Endothelial cell of umbilical vein (primary cell): Measurements from ENCODE around the gene MAP1LC3C. TPM values are rescaled to one million over a fixed set of nuclear protein-coding genes. Genes with fewer than 3 reads are reported as not detected.

Experiments
- BruUV-seq: library from RNA; stranded (reverse); fragments of 400-500 nt; replicated peaks from 2 replicates; lab custom pipeline; 2021; lab: Mats Ljungman, UMichigan
- CTCF ChIA-PET: fragments of 300-600, 350-600 bp; sonication (Branson Sonifier 250); formaldehyde crosslinking; loops from one replicate; lab custom pipeline; 2021; ENCODE audit warnings: antibody characterized with exemption, inconsistent platforms; lab: Charles Lee
- POLR2A ChIA-PET: fragments of 300-600, 350-600 bp; sonication (Branson Sonifier 250); formaldehyde crosslinking; loops from one replicate; lab custom pipeline; 2021; ENCODE audit warnings: antibody characterized with exemption, inconsistent platforms; lab: Charles Lee
- DNase-seq: peaks from one replicate; pipeline ENCODE4 v3.0.0-alpha.2; 2011; ENCODE audit warnings: low read depth, low spot score
- FAIRE-seq: peaks from 2 replicates; lab custom pipeline; 2011; peaks lifted over from hg19 to GRCh38; lab: Jason Lieb, UNC
- H2AFZ ChIP-seq: 2 replicates; pipeline ENCODE4 v1.6.0; 2012; ENCODE audit warnings: low read depth, low read length, control low read depth, inconsistent platforms
- H3K27ac ChIP-seq: 2 replicates; pipeline ENCODE4 v1.5.1; 2011; ENCODE audit warnings: low read depth, mild to moderate bottlenecking, control low read depth, low read length, moderate library complexity; ENCODE audit not compliant: insufficient read depth
- H3K27me3 ChIP-seq, 2 experiments: 2 replicates each; pipeline versions ENCODE4 v1.6.0 to v1.6.1; 2011; ENCODE audit warnings: low read length in 2 of 2, mixed read lengths in 1 of 2; ENCODE audit not compliant: control insufficient read depth in 2 of 2, insufficient read depth in 2 of 2
- H3K36me3 ChIP-seq, 2 experiments: 2 replicates in 1 of 2; 3 replicates in 1 of 2; pipeline ENCODE4 v1.5.1; 2011; ENCODE audit warnings: low read length in 2 of 2, mild to moderate bottlenecking in 1 of 2, moderate library complexity in 1 of 2; ENCODE audit not compliant: control insufficient read depth in 2 of 2, insufficient read depth in 2 of 2; ENCODE audit errors: extremely low read depth in 1 of 2
- H3K4me1 ChIP-seq: 3 replicates; pipeline ENCODE4 v1.5.1; 2011; ENCODE audit warnings: mild to moderate bottlenecking, low read length; ENCODE audit not compliant: control insufficient read depth, insufficient read depth; ENCODE audit errors: extremely low read depth
- H3K4me2 ChIP-seq: 2 replicates; pipeline ENCODE4 v1.6.1; 2011; ENCODE audit warnings: low read length, control low read depth, mixed read lengths; ENCODE audit not compliant: insufficient read depth
- H3K4me3 ChIP-seq, 3 experiments: fragments of 200-600 bp in 1 of 3; sonication (generic), shearing (Covaris generic) in 1 of 3; replicated peaks in 1 of 3; 2 replicates each; pipeline ENCODE4 v1.5.1; 2011 to 2016; ENCODE audit warnings: control low read depth in 3 of 3, low read length in 3 of 3, mild to moderate bottlenecking in 2 of 3, inconsistent platforms in 1 of 3, low read depth in 1 of 3, moderate library complexity in 1 of 3; ENCODE audit not compliant: insufficient read depth in 1 of 3
- H3K79me2 ChIP-seq: 2 replicates; pipeline ENCODE4 v1.6.0; 2012; ENCODE audit warnings: low read length, inconsistent platforms; ENCODE audit not compliant: control insufficient read depth, insufficient read depth
- H3K9ac ChIP-seq: replicated peaks from 2 replicates; pipeline ENCODE3; 2011; ENCODE audit warnings: low read length, control low read depth; ENCODE audit not compliant: insufficient read depth; ENCODE audit errors: extremely low read depth
- H3K9me1 ChIP-seq: replicated peaks from 3 replicates; pipeline ENCODE4 v1.6.0; 2011; ENCODE audit warnings: mild to moderate bottlenecking, low read length; ENCODE audit not compliant: control insufficient read depth, insufficient read depth; ENCODE audit errors: extremely low read depth
- H3K9me3 ChIP-seq: replicated peaks from 2 replicates; pipeline ENCODE4 v1.5.1; 2012; ENCODE audit warnings: low read length, inconsistent platforms; ENCODE audit not compliant: control insufficient read depth, insufficient read depth
- H4K20me1 ChIP-seq: replicated peaks from 2 replicates; pipeline ENCODE3; 2011; ENCODE audit warnings: mild to moderate bottlenecking, low read length; ENCODE audit not compliant: control insufficient read depth, insufficient read depth; ENCODE audit errors: extremely low read depth
- EZH2 ChIP-seq: IDR thresholded peaks from 2 replicates; pipeline ENCODE4 v1.6.1; 2012; ENCODE audit warnings: borderline replicate concordance, low read depth, mild to moderate bottlenecking, moderate library complexity, low read length, inconsistent platforms; ENCODE audit not compliant: severe bottlenecking
- FOS ChIP-seq: IDR thresholded peaks from 2 replicates; pipeline ENCODE4 v1.6.1; 2011; ENCODE audit warnings: mild to moderate bottlenecking, low read length, moderate library complexity, borderline replicate concordance; ENCODE audit not compliant: insufficient read depth
- GATA2 ChIP-seq: IDR thresholded peaks from 2 replicates; pipeline ENCODE4 v1.7.0; 2011; ENCODE audit warnings: low read depth, mild to moderate bottlenecking, moderate library complexity, mixed read lengths, low read length; ENCODE audit not compliant: insufficient read length, insufficient read depth
- JUN ChIP-seq: IDR thresholded peaks from 2 replicates; pipeline ENCODE4 v1.6.1; 2011; ENCODE audit warnings: borderline replicate concordance, low read depth; ENCODE audit not compliant: insufficient read length, insufficient read depth
- MYC ChIP-seq: IDR thresholded peaks from one replicate; pipeline ENCODE4 v1.6.1; 2011; ENCODE audit warnings: mild to moderate bottlenecking, low read depth, low read length
- POLR2A ChIP-seq: IDR thresholded peaks from 2 replicates; pipeline ENCODE4 v1.6.1; 2012; ENCODE audit warnings: low read depth, mild to moderate bottlenecking, control low read depth, low read length
- POLR2AphosphoS5 ChIP-seq: IDR thresholded peaks from 2 replicates; pipeline ENCODE4 v1.6.1; 2012; ENCODE audit warnings: low read depth, mild to moderate bottlenecking, control low read depth, low read length, moderate library complexity; ENCODE audit not compliant: insufficient read depth
- dilution Hi-C: fragments of 300-500 bp; cut with MboI; formaldehyde crosslinking; loops from one replicate; pipeline ENCODE4 v1.15.0; 2019; ENCODE audit warnings: low sequenced_read_pairs; ENCODE audit not compliant: extremely low pct_ligation_motif_present
- intact Hi-C: fragments of 100-400 bp; cut with micrococcal nuclease; formaldehyde crosslinking; loops from one replicate; pipeline ENCODE4 v1.10.0; 2022
- polyA plus RNA-seq, 4 experiments: library from polyadenylated mRNA; depleted of rRNA in 3 of 4; stranded (reverse) in 3 of 4; unstranded in 1 of 4; fragments of >200 nt; gene quantifications; 2 replicates each; pipeline versions ENCODE4 v1.2.1 to v1.2.3, GENCODE V29; 2011 to 2012; ENCODE audit warnings: missing spikeins in 1 of 4
- total RNA-seq: library from RNA; stranded (reverse); gene quantifications from 2 replicates; pipeline ENCODE4 v1.2.3, GENCODE V29; 2021
- TF ChIP-seq, protein P1 (sequence below): IDR thresholded peaks from 2 replicates; pipeline ENCODE4 v1.6.1; 2011; ENCODE audit not compliant: insufficient read depth, insufficient read length
- TF ChIP-seq, protein P2 (sequence below), 2 donors: IDR thresholded peaks; 1 replicate in 1 of 2; 2 replicates in 1 of 2; pipeline ENCODE4 v1.5.1; 2011; ENCODE audit warnings: low read length in 2 of 2, mild to moderate bottlenecking in 2 of 2, moderate library complexity in 2 of 2, control low read depth in 1 of 2, inconsistent platforms in 1 of 2, low read depth in 1 of 2; ENCODE audit not compliant: insufficient read depth in 1 of 2; ENCODE audit errors: extremely low read depth in 1 of 2

Gene MAP1LC3C
- total and polyA plus RNA-seq, 2 donors (not counting 3 experiments of a cell fraction or from before 2014, with no cell fraction given), result not detected

DNA sequence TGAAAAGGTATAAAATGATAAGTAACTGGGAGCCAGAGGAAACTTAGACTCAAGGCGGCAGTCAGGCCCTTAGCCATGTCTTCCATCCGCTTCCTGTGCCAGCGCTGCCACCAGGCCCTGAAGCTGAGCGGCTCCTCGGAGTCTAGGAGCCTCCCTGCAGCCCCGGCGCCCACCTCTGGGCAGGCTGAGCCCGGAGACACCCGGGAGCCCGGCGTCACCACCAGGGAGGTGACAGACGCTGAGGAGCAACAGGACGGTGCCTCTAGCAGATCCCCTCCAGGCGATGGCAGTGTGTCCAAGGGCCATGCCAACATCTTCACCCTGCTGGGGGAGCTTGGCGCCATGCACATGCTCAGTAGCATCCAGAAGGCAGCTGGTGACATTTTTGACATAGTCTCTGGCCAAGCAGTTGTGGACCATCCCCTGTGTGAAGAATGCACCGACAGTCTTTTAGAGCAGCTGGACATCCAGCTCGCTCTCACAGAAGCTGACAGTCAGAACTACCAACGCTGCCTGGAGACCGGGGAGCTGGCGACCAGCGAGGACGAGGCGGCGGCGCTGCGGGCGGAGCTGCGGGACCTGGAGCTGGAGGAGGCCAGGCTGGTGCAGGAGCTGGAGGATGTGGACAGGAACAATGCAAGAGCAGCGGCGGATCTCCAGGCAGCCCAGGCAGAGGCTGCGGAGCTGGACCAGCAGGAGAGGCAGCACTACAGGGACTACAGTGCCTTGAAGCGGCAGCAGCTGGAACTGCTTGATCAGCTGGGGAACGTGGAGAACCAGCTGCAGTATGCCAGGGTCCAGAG lies 41.0 kb downstream of the MAP1LC3C start, which contains the start of gene BECN2:
TSS of gene BECN2 (plus strand) at position 76 of the 803 bp plus-strand sequence. CDS start at position 76, 0 bp downstream.
- dilution Hi-C loops, result no loop called here

More for the DNA sequence above, 41.0 kb downstream of the MAP1LC3C start, which contains the start of gene BECN2:
- Histone ChIP-seq H3K4me2 (no peak within 1 kb of the TSS), H3K36me3 (no peaks in the 10 kb centered on the region), H4K20me1 (no peaks in the 10 kb centered on the region), H3K4me3 (no peak within 1 kb of the TSS), H3K9ac (no peak within 1 kb of the TSS), H3K79me2 (no peaks in the 10 kb centered on the region), H3K4me1 (no peaks in the 10 kb centered on the region), H3K9me3 (no peaks in the 10 kb centered on the region), H3K27ac (no peak within 1 kb of the TSS), H2AFZ (no peak within 1 kb of the TSS), H3K9me1 (no peaks in the 10 kb centered on the region), H3K27me3 (no peaks in the 10 kb centered on the region)
- BruUV-seq, result no TSS peak
- CTCF ChIA-PET, result no interaction called here
- DNase-seq (no peak), FAIRE-seq (no peak)
- intact Hi-C loops, result no loop called here
- POLR2A ChIA-PET, result no interaction called here
- TF ChIP-seq JUN, result no peak
- TF ChIP-seq FOS, result no peak
- no peak for TF ChIP-seq GATA2
- TF ChIP-seq, protein P1, sequence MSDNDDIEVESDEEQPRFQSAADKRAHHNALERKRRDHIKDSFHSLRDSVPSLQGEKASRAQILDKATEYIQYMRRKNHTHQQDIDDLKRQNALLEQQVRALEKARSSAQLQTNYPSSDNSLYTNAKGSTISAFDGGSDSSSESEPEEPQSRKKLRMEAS, result no peak
- TF ChIP-seq MYC, result no peak
- TF ChIP-seq POLR2A, result no peak
- TF ChIP-seq EZH2, result no peak
- no peak for TF ChIP-seq POLR2AphosphoS5
- TF ChIP-seq, protein P2, sequence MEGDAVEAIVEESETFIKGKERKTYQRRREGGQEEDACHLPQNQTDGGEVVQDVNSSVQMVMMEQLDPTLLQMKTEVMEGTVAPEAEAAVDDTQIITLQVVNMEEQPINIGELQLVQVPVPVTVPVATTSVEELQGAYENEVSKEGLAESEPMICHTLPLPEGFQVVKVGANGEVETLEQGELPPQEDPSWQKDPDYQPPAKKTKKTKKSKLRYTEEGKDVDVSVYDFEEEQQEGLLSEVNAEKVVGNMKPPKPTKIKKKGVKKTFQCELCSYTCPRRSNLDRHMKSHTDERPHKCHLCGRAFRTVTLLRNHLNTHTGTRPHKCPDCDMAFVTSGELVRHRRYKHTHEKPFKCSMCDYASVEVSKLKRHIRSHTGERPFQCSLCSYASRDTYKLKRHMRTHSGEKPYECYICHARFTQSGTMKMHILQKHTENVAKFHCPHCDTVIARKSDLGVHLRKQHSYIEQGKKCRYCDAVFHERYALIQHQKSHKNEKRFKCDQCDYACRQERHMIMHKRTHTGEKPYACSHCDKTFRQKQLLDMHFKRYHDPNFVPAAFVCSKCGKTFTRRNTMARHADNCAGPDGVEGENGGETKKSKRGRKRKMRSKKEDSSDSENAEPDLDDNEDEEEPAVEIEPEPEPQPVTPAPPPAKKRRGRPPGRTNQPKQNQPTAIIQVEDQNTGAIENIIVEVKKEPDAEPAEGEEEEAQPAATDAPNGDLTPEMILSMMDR (IDR thresholded peaks at IDR 0.05; ENCODE audit: extremely low read depth in 1 of 2, insufficient read depth in 1 of 2, low read depth in 1 of 2, low read length in 2 of 2), result no peak
